ENCODE results near the gene FARP1. TPM values are rescaled to one million over a fixed set of nuclear protein-coding genes. Genes with fewer than 3 reads are reported as not detected.

FARP1 gene
- polyA plus RNA-seq, 2 of the 4 experiments (the other 2 are of a cell fraction) = 9.4 to 13.0 TPM

GRCh38 chr13:98208606-98209005 lies 65.7 kb downstream of the FARP1 start:
- DNase-seq (ENCODE audit: low read depth in 1 of 2, low spot score in 1 of 2) (no peak), FAIRE-seq (no peak), ATAC-seq (no peak)
- peaks cover 7% of the 10 kb centered on the region; the same call in 1 of the 3 replicates for H3K9me3 ChIP-seq
- 93% methylated on average over 5 of the region's 5 CpGs for WGBS (ENCODE audit: missing lambda C conversion rate)
- no peak overlapping the region for H3K4me2 ChIP-seq
- TF ChIP-seq, protein P1, sequence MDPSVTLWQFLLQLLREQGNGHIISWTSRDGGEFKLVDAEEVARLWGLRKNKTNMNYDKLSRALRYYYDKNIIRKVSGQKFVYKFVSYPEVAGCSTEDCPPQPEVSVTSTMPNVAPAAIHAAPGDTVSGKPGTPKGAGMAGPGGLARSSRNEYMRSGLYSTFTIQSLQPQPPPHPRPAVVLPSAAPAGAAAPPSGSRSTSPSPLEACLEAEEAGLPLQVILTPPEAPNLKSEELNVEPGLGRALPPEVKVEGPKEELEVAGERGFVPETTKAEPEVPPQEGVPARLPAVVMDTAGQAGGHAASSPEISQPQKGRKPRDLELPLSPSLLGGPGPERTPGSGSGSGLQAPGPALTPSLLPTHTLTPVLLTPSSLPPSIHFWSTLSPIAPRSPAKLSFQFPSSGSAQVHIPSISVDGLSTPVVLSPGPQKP (IDR thresholded peaks at IDR 0.05; ENCODE audit: low read depth, low read length) = no peak
- no peak for TF ChIP-seq MYC (IDR thresholded peaks at IDR 0.05; ENCODE audit: borderline replicate concordance, low read length)
- H3K4me1 ChIP-seq = 0 out of 3 replicates have a peak, but pooled peaks cover 5% of the 10 kb centered on the region
- ChIA-PET CTCF (no interaction called here), POLR2A (no interaction called here)
- no peak overlapping the region for H3K27ac ChIP-seq
- H3K4me3 ChIP-seq = no peak overlapping the region

GRCh38 chr13:98212763-98213162 lies 69.9 kb downstream of the FARP1 start:
- ChIA-PET CTCF (no interaction called here), POLR2A (no interaction called here)
- Histone ChIP-seq H3K4me2 (no peak overlapping the region), H3K9me3 (no peaks in the 10 kb centered on the region), H3K4me1 (no peaks in the 10 kb centered on the region), H3K27ac (no peak overlapping the region), H3K4me3 (no peak overlapping the region)
- WGBS (ENCODE audit: missing lambda C conversion rate) = 85% methylated on average over 5 of the region's 5 CpGs
- ATAC-seq = no peak
- TF ChIP-seq HOXB5 (CRISPR knock-in tag; IDR thresholded peaks at IDR 0.05) (no peak), MYC (IDR thresholded peaks at IDR 0.05; ENCODE audit: borderline replicate concordance, low read length) (no peak), BHLHE40 (IDR thresholded peaks at IDR 0.05; ENCODE audit: low read depth, low read length) (no peak), FOXS1 (CRISPR knock-in tag; IDR thresholded peaks at IDR 0.05) (no peak), RAD21 (conservative IDR thresholded peaks at IDR 0.05 in 1 of 2, IDR thresholded peaks at IDR 0.05 in 1 of 2) (no peak), CBX8 (IDR thresholded peaks at IDR 0.05) (no peak), RNF2 (IDR thresholded peaks at IDR 0.05; ENCODE audit: borderline replicate concordance, low read depth) (no peak), FOSB (CRISPR knock-in tag; IDR thresholded peaks at IDR 0.05) (no peak), RARB (CRISPR knock-in tag; IDR thresholded peaks at IDR 0.05) (no peak), EHMT2 (IDR thresholded peaks at IDR 0.05; ENCODE audit: low read depth) (no peak), PHF8 (IDR thresholded peaks at IDR 0.05; ENCODE audit: borderline replicate concordance, low read depth) (no peak), REST (IDR thresholded peaks at IDR 0.05) (no peak), POLR2A (IDR thresholded peaks at IDR 0.05; ENCODE audit: low read length) (no peak), HEYL (CRISPR knock-in tag; IDR thresholded peaks at IDR 0.05) (no peak)
- TF ChIP-seq, protein P2, sequence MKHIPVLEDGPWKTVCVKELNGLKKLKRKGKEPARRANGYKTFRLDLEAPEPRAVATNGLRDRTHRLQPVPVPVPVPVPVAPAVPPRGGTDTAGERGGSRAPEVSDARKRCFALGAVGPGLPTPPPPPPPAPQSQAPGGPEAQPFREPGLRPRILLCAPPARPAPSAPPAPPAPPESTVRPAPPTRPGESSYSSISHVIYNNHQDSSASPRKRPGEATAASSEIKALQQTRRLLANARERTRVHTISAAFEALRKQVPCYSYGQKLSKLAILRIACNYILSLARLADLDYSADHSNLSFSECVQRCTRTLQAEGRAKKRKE (CRISPR knock-in tag; IDR thresholded peaks at IDR 0.05; ENCODE audit: low read depth) = no peak
- DNase-seq (ENCODE audit: low read depth in 1 of 2, low spot score in 1 of 2) = no peak
- no peak for FAIRE-seq

- no peak overlapping the region for H3K4me2 ChIP-seq
- H3K27ac ChIP-seq = no peak overlapping the region
- ChIA-PET CTCF (no interaction called here), POLR2A (no interaction called here)
- DNase-seq (ENCODE audit: low read depth in 1 of 2, low spot score in 1 of 2) = no peak
- 95% methylated on average over 8 of the region's 8 CpGs for WGBS (ENCODE audit: missing lambda C conversion rate)
- H3K4me3 ChIP-seq = no peak overlapping the region
- H3K4me1 ChIP-seq = no peaks in the 10 kb centered on the region
- H3K9me3 ChIP-seq = no peaks in the 10 kb centered on the region
- no peak for FAIRE-seq
- ATAC-seq = no peak
- TF ChIP-seq POLR2A (IDR thresholded peaks at IDR 0.05; ENCODE audit: low read length) (no peak), RNF2 (IDR thresholded peaks at IDR 0.05; ENCODE audit: borderline replicate concordance, low read depth) (no peak), MAZ (IDR thresholded peaks at IDR 0.05; ENCODE audit: borderline replicate concordance, low read depth, low read length) (no peak), SREBF2 (IDR thresholded peaks at IDR 0.05) (no peak), HMGXB4 (CRISPR knock-in tag; IDR thresholded peaks at IDR 0.05; ENCODE audit: borderline replicate concordance) (no peak), PHF8 (IDR thresholded peaks at IDR 0.05; ENCODE audit: borderline replicate concordance, low read depth) (no peak), NR3C1 (IDR thresholded peaks at IDR 0.05) (no peak), HOXB5 (CRISPR knock-in tag; IDR thresholded peaks at IDR 0.05) (no peak), HEYL (CRISPR knock-in tag; IDR thresholded peaks at IDR 0.05) (no peak), TP53 (CRISPR knock-in tag; IDR thresholded peaks at IDR 0.05) (no peak), JUN (IDR thresholded peaks at IDR 0.05) (no peak), KDM5A (IDR thresholded peaks at IDR 0.05) (no peak)
- TF ChIP-seq, protein P3, sequence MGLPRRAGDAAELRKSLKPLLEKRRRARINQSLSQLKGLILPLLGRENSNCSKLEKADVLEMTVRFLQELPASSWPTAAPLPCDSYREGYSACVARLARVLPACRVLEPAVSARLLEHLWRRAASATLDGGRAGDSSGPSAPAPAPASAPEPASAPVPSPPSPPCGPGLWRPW (IDR thresholded peaks at IDR 0.05) = no peak
- TF ChIP-seq, protein P4, sequence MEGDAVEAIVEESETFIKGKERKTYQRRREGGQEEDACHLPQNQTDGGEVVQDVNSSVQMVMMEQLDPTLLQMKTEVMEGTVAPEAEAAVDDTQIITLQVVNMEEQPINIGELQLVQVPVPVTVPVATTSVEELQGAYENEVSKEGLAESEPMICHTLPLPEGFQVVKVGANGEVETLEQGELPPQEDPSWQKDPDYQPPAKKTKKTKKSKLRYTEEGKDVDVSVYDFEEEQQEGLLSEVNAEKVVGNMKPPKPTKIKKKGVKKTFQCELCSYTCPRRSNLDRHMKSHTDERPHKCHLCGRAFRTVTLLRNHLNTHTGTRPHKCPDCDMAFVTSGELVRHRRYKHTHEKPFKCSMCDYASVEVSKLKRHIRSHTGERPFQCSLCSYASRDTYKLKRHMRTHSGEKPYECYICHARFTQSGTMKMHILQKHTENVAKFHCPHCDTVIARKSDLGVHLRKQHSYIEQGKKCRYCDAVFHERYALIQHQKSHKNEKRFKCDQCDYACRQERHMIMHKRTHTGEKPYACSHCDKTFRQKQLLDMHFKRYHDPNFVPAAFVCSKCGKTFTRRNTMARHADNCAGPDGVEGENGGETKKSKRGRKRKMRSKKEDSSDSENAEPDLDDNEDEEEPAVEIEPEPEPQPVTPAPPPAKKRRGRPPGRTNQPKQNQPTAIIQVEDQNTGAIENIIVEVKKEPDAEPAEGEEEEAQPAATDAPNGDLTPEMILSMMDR (IDR thresholded peaks at IDR 0.05) = no peak
Observed at GRCh38 chr13:98213354-98213753, 70.5 kb downstream of the FARP1 start.

All from A549 (cell line).